CD4-positive, CD25-positive, alpha-beta regulatory T cell (primary cell): ENCODE data around the gene CNOT1. TPM values are rescaled to one million over a fixed set of nuclear protein-coding genes. Genes with fewer than 3 reads are reported as not detected.

Experiments
- polyA plus RNA-seq, 4 donors: library from polyadenylated mRNA; unstranded; fragments of 300-500 nt; fragmentation: Illumina TruSeq; gene quantifications; one replicate each; pipeline ENCODE4 v1.2.3, GENCODE V29; 2021
- total RNA-seq: library from RNA; stranded (reverse); gene quantifications from one replicate; pipeline ENCODE4 v1.2.3, GENCODE V29; 2022

Gene CNOT1
- total and polyA plus RNA-seq, 5 donors from 2014 or later = 78.7 to 252 (median 87.1) TPM

Other genes starting within 250 kb of the CNOT1 start
- gene GINS3, start 237.4 kb downstream of the CNOT1 start, total RNA-seq = 0.86 TPM
- gene GINS3, start 237.4 kb downstream of the CNOT1 start, polyA plus RNA-seq = 1 to 10 TPM; 1.9 to 3.1 (median 2.6) TPM
- 0.52 TPM for gene NDRG4, start 129.7 kb downstream of the CNOT1 start, total RNA-seq
- gene NDRG4, start 129.7 kb downstream of the CNOT1 start, polyA plus RNA-seq = under 1 TPM in 2 of 4 donors, not detected in 2; 0.15 to 0.40 TPM
- gene SETD6, start 114.3 kb downstream of the CNOT1 start, total RNA-seq = 17.5 TPM
- gene SETD6, start 114.3 kb downstream of the CNOT1 start, polyA plus RNA-seq = 10 to 100 TPM in 1 of 4 donors, 1 to 10 TPM in 3; 6.3 to 11.5 (median 8.4) TPM
- 10.2 TPM for gene SLC38A7, start 54.9 kb upstream of the CNOT1 start, total RNA-seq
- gene SLC38A7, start 54.9 kb upstream of the CNOT1 start, polyA plus RNA-seq = 1 to 10 TPM; 2.4 to 7.0 (median 3.2) TPM
- 28.7 TPM for gene GOT2, start 104.5 kb upstream of the CNOT1 start, total RNA-seq
- gene GOT2, start 104.5 kb upstream of the CNOT1 start, polyA plus RNA-seq = 10 to 100 TPM; 78.7 to 97.5 (median 92.0) TPM